Endodermal cell (in vitro differentiated cells): ENCODE results near the gene LYSMD4. TPM values are rescaled to one million over a fixed set of nuclear protein-coding genes. Genes with fewer than 3 reads are reported as not detected.
A peak's percentile ranks its signal among the peaks of the same experiment; 100 is the strongest.
"Not testable (repeated sequence)": the region's sequence is repeated elsewhere in the genome, so short reads cannot be mapped to it uniquely, and the experiment has no call there.

Experiments used
- DNase-seq: peaks from one replicate; pipeline ENCODE4 v3.0.0-alpha.2; 2017
- H3K27ac ChIP-seq: 2 replicates; pipeline ENCODE4 v1.5.1; 2013; ENCODE audit warnings: mild to moderate bottlenecking, low read depth, low read length, moderate library complexity
- H3K27me3 ChIP-seq: 2 replicates; pipeline ENCODE4 v1.6.1; 2013; ENCODE audit warnings: mild to moderate bottlenecking, low read length, moderate library complexity; ENCODE audit not compliant: insufficient read depth, control insufficient read depth, poor library complexity, severe bottlenecking
- H3K36me3 ChIP-seq: 2 replicates; pipeline ENCODE4 v1.7.0; 2013; ENCODE audit warnings: mild to moderate bottlenecking, low read length, moderate library complexity; ENCODE audit not compliant: control insufficient read depth, insufficient read depth
- H3K4me1 ChIP-seq: one replicate; pipeline ENCODE4 v1.7.0; 2013; ENCODE audit warnings: low read length; ENCODE audit not compliant: control insufficient read depth, insufficient read depth
- H3K4me3 ChIP-seq: 2 replicates; pipeline ENCODE4 v1.5.1; 2013; ENCODE audit warnings: mild to moderate bottlenecking, low read length, moderate library complexity
- H3K9ac ChIP-seq: 2 replicates; pipeline ENCODE4 v1.6.1; 2013; ENCODE audit warnings: mild to moderate bottlenecking, low read length, moderate library complexity; ENCODE audit not compliant: poor library complexity, severe bottlenecking; ENCODE audit errors: extremely low read depth
- H3K9me3 ChIP-seq: 2 replicates; pipeline ENCODE4 v1.6.1; 2013; ENCODE audit warnings: mild to moderate bottlenecking, low read length, moderate library complexity; ENCODE audit not compliant: control insufficient read depth
- H3K27ac Mint-ChIP-seq: 2 replicates; pipeline ENCODE4 v1.8.0; 2020; ENCODE audit warnings: mixed read lengths
- H3K27me3 Mint-ChIP-seq: 2 replicates; pipeline ENCODE4 v1.8.0; 2021; ENCODE audit warnings: mild to moderate bottlenecking, mixed read lengths; ENCODE audit not compliant: insufficient read depth
- H3K36me3 Mint-ChIP-seq: 2 replicates; pipeline ENCODE4 v1.8.0; 2020; ENCODE audit warnings: low read depth, mixed read lengths
- H3K4me1 Mint-ChIP-seq: 2 replicates; pipeline ENCODE4 v1.8.0; 2020; ENCODE audit warnings: mixed read lengths
- H3K4me3 Mint-ChIP-seq: 2 replicates; pipeline ENCODE4 v1.8.0; 2020; ENCODE audit warnings: mild to moderate bottlenecking, moderate library complexity, mixed read lengths
- H3K9me3 Mint-ChIP-seq: 2 replicates; pipeline ENCODE4 v1.8.0; 2020; ENCODE audit warnings: mild to moderate bottlenecking, mixed read lengths
- WGBS, 2 experiments: methylation state at CpG; one replicate each; pipeline versions ENCODE4 v1.1.5 to v1.1.7; 2013; ENCODE audit warnings: missing lambda C conversion rate in 2 of 2, mixed read lengths in 1 of 2; ENCODE audit not compliant: insufficient coverage in 1 of 2, insufficient read length in 1 of 2; 5-methylcytosine and 5-hydroxymethylcytosine counted together
- total RNA-seq, 2 donors: library from RNA; stranded (reverse); fragmentation: NEBNext Ultra II Directional in 1 of 2; extraction: Animal tissue kit (Norgen Biotek cat#: 25700) in 1 of 2; gene quantifications; 2 replicates in 1 of 2; 3 replicates in 1 of 2; pipeline ENCODE4 v1.2.1, GENCODE V29; 2021
- TF ChIP-seq, protein P1 (sequence below): fragments of 200-600 bp; sonication (generic); conservative IDR thresholded peaks from 2 replicates; pipeline ENCODE4 v1.5.0; 2021; ENCODE audit warnings: antibody characterized with exemption, mild to moderate bottlenecking

The LYSMD4 gene
- total RNA-seq, 2 donors from 2014 or later: 8.9 to 12.6 TPM

DNA sequence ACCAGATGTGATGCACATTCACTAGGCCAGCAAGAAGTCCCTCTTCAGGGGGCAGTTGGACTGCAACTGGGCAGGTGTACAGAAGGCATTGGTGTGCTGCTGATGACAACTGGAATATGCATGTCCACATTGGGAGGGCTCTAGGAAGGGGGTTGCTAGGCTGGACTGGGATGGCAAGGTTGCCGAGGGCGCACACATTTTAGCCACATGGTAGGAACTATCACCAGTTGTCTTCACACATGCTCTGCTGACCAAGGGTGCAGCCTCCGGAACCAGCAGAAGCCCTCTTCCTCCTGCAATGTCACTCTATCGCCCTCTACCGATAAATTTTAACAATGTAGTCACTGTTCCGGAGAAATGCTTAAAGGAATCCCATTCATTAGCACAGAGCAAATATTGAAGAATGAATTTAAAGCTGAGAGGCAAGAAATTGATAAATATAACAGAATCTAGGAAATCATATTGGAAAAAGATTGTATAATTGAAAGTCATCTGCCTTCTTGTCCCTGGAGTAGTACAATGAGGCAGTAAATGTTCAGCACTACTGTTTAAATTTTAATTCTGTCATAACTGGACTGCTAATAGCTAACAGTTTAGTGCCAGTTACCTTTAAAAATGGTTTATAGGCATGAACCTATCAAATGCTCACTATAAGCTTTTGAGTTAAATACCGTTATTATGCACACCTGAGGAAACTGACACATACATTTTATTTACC is 22.6 kb upstream of the LYSMD4 start:
- DNase-seq: peak; percentile 76
- Histone ChIP-seq H3K27me3 (peaks cover 39% of the 10 kb centered on the region), H3K27ac (no peak overlapping the region), H3K36me3 (no peaks in the 10 kb centered on the region), H3K4me3 (no peak overlapping the region), H3K9ac (no peak overlapping the region), H3K9me3 (no peaks in the 10 kb centered on the region), H3K4me1 (peaks cover 12% of the 10 kb centered on the region)
- H3K9me3 Mint-ChIP-seq: no peaks in the 10 kb centered on the region
- no peaks in the 10 kb centered on the region for H3K36me3 Mint-ChIP-seq
- no peak overlapping the region for H3K27ac Mint-ChIP-seq
- H3K4me1 Mint-ChIP-seq: peaks cover 22% of the 10 kb centered on the region
- 8 to 18% methylated on average over 4 to 7 of the region's 7 CpGs for WGBS, 2 experiments
- TF ChIP-seq, protein P1, sequence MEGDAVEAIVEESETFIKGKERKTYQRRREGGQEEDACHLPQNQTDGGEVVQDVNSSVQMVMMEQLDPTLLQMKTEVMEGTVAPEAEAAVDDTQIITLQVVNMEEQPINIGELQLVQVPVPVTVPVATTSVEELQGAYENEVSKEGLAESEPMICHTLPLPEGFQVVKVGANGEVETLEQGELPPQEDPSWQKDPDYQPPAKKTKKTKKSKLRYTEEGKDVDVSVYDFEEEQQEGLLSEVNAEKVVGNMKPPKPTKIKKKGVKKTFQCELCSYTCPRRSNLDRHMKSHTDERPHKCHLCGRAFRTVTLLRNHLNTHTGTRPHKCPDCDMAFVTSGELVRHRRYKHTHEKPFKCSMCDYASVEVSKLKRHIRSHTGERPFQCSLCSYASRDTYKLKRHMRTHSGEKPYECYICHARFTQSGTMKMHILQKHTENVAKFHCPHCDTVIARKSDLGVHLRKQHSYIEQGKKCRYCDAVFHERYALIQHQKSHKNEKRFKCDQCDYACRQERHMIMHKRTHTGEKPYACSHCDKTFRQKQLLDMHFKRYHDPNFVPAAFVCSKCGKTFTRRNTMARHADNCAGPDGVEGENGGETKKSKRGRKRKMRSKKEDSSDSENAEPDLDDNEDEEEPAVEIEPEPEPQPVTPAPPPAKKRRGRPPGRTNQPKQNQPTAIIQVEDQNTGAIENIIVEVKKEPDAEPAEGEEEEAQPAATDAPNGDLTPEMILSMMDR: peak; percentile 84
- H3K4me3 Mint-ChIP-seq: no peak overlapping the region
- peaks cover 48% of the 10 kb centered on the region for H3K27me3 Mint-ChIP-seq

DNA sequence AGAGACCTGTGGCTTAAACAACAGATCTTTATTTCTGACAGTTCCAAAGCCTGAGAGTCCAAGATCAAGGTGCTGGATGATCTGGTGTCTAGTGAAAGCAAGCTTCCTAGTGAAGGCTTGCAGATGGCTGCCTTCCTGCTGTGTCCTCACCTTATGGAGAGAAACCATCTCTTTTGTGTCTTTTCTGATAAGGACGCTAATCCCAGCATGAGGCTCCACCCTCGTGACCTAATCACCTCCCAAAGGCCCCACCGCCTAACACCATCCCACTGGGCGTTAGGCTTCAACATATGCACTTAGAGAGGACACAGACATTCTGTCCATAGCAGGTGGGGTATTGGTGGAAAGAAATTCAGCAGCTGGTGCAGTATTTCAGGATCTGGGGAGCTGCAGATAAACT is 19.8 kb upstream of the LYSMD4 start:
- H3K27me3 ChIP-seq: peaks cover 61% of the 10 kb centered on the region
- Mint-ChIP-seq H3K27ac (no peak overlapping the region), H3K27me3 (peaks cover 68% of the 10 kb centered on the region), H3K9me3 (no peaks in the 10 kb centered on the region), H3K36me3 (no peaks in the 10 kb centered on the region), H3K4me3 (no peak overlapping the region), H3K4me1 (peaks cover 27% of the 10 kb centered on the region)
- DNase-seq: peak; percentile 74
- H3K4me1 ChIP-seq: peaks cover 12% of the 10 kb centered on the region
- no peaks in the 10 kb centered on the region for H3K9me3 ChIP-seq
- no peaks in the 10 kb centered on the region for H3K36me3 ChIP-seq
- no peak overlapping the region for H3K27ac ChIP-seq
- TF ChIP-seq, protein P1: no peak
- no peak overlapping the region for H3K4me3 ChIP-seq
- WGBS, 2 experiments: 48 to 60% methylated on average over 1 to 4 of the region's 4 CpGs
- no peak overlapping the region for H3K9ac ChIP-seq

DNA sequence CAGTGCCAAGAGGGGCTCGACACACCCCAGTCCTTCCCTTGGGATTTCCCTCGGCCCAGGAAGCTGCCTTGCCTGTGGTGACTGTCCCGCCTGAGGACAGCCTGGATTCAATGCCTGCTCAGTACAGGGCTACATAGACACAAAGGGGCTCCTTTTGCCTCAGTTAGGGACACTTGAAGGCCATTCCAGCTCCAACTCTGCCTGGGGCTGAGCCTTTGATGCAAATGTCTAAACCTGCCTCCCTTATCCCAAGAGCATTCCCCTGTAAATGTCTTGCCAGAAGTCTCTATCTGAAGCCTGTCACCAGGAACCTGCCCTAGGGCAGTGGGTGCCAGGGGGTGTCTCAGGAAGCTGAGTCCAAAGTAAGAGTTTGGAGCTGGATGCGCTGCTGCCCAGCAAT is 19.3 kb upstream of the LYSMD4 start:
- Histone ChIP-seq H3K27me3 (peaks cover 61% of the 10 kb centered on the region), H3K36me3 (no peaks in the 10 kb centered on the region), H3K27ac (no peak overlapping the region), H3K4me3 (no peak overlapping the region), H3K4me1 (peaks cover 12% of the 10 kb centered on the region), H3K9me3 (no peaks in the 10 kb centered on the region), H3K9ac (no peak overlapping the region)
- Mint-ChIP-seq H3K4me1 (peaks cover 27% of the 10 kb centered on the region), H3K4me3 (no peak overlapping the region), H3K9me3 (no peaks in the 10 kb centered on the region), H3K27ac (no peak overlapping the region), H3K27me3 (peaks cover 70% of the 10 kb centered on the region), H3K36me3 (no peaks in the 10 kb centered on the region)
- WGBS, 2 experiments: 93 to 100% methylated on average over 1 to 4 of the region's 4 CpGs
- DNase-seq: no peak
- TF ChIP-seq, protein P1: no peak

DNA sequence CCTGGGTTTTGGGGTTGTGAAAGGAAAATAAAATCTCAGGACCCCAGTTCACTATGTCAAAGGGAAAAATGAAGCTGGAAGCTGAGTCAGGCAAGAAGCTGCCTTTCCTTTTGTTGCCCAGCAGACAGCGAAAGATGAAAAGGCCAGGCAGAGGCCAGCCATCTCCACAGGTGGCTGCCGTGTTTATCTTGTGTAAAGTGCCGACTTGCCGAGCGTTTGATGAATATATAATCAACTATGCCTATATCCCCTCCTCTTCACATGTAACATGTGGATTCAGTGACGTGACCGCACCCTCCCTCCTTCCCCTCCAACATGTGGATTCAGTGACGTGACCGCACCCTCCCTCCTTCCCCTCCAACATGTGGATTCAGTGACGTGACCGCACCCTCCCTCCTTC is 17.1 kb upstream of the LYSMD4 start:
- H3K9me3 Mint-ChIP-seq, H3K9me3 ChIP-seq, H3K36me3 ChIP-seq, H3K4me3 Mint-ChIP-seq, H3K27ac Mint-ChIP-seq, H3K27ac ChIP-seq, H3K9ac ChIP-seq, H3K36me3 Mint-ChIP-seq, H3K4me3 ChIP-seq, DNase-seq: not testable (repeated sequence)
- WGBS, 2 experiments: 75 to 84% methylated on average over 6 to 11 of the region's 11 CpGs
- H3K27me3 Mint-ChIP-seq: peaks cover 68% of the 10 kb centered on the region
- Histone ChIP-seq H3K4me1 (peaks cover 12% of the 10 kb centered on the region), H3K27me3 (peaks cover 57% of the 10 kb centered on the region)
- H3K4me1 Mint-ChIP-seq: peaks cover 28% of the 10 kb centered on the region
